Right lobe of liver (tissue), 4 donors: ENCODE data around the gene MRRF.
"Not testable (repeated sequence)": the region's sequence is repeated elsewhere in the genome, so short reads cannot be mapped to it uniquely, and the experiment has no call there.

Source experiments
- POLR2A ChIP-seq: fragments of 450-650 bp; IDR thresholded peaks from one replicate; pipeline ENCODE4 v1.6.1; 2017; ENCODE audit warnings: antibody characterized with exemption, mild to moderate bottlenecking
- TF ChIP-seq, protein P1 (sequence below), 4 donors: fragments of 200-600 bp in 3 of 4; fragments of 450-650 bp in 1 of 4; IDR thresholded peaks; one replicate each; pipeline versions ENCODE4 v1.5.1 to v1.8.0; 2016 to 2022; ENCODE audit warnings: antibody characterized with exemption in 4 of 4, mild to moderate bottlenecking in 2 of 4
- donor health status: DM: no; HTN: no; CAD: no.
- donor health status: DM: no; HTN: no; CAD: no.
- donor health status: DM: no; HTN: yes; CAD: no.

DNA sequence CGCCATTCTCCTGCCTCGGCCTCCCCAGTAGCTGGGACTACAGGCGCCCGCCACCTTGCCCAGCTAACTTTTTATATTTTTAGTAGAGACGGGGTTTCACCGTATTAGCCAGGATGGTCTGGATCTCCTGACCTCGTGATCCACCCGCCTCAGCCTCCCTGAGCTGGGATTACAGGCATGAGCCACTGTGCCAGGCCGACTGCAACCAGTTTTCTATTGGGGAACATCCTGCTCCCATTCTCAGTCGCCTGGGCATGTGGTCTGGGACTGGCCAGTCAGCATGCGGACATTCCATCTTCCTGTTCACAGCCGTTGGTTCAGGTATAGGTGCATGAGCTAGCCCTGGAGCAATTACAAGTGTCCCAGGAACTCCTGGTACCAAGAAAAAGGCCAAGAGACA lies 98.4 kb downstream of the MRRF start:
- TF ChIP-seq, protein P1, sequence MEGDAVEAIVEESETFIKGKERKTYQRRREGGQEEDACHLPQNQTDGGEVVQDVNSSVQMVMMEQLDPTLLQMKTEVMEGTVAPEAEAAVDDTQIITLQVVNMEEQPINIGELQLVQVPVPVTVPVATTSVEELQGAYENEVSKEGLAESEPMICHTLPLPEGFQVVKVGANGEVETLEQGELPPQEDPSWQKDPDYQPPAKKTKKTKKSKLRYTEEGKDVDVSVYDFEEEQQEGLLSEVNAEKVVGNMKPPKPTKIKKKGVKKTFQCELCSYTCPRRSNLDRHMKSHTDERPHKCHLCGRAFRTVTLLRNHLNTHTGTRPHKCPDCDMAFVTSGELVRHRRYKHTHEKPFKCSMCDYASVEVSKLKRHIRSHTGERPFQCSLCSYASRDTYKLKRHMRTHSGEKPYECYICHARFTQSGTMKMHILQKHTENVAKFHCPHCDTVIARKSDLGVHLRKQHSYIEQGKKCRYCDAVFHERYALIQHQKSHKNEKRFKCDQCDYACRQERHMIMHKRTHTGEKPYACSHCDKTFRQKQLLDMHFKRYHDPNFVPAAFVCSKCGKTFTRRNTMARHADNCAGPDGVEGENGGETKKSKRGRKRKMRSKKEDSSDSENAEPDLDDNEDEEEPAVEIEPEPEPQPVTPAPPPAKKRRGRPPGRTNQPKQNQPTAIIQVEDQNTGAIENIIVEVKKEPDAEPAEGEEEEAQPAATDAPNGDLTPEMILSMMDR (IDR thresholded peaks at IDR 0.05): not testable (repeated sequence)
- TF ChIP-seq POLR2A: not testable (repeated sequence)
